ENCODE results near the gene ALDOC.

The ALDOC gene

DNA sequence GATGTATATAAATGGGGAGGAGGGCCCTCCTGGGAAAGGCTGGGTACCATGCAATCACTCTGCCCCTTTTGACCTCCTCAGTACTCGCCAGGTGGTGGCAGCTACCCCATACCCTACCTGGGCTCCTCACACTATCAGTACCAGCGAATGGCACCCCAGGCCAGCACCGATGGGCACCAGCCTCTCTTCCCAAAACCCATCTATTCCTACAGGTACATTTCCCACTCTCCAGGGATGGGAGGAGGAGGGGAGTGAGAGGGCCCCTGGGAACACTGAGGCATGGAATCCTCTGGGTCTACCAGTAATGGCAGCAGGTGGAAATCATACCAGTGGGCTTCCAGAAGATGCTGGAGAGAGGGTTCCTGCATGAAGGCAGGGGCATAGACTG lies 47.7 kb downstream of the ALDOC start:
- no peak overlapping the region for H3K4me3 ChIP-seq (ENCODE audit: low read length)
- DNase-seq (ENCODE audit: low read depth) = no peak
- no peak for TF ChIP-seq CTCF (conservative IDR thresholded peaks at IDR 0.05; ENCODE audit: low read length)

DNA sequence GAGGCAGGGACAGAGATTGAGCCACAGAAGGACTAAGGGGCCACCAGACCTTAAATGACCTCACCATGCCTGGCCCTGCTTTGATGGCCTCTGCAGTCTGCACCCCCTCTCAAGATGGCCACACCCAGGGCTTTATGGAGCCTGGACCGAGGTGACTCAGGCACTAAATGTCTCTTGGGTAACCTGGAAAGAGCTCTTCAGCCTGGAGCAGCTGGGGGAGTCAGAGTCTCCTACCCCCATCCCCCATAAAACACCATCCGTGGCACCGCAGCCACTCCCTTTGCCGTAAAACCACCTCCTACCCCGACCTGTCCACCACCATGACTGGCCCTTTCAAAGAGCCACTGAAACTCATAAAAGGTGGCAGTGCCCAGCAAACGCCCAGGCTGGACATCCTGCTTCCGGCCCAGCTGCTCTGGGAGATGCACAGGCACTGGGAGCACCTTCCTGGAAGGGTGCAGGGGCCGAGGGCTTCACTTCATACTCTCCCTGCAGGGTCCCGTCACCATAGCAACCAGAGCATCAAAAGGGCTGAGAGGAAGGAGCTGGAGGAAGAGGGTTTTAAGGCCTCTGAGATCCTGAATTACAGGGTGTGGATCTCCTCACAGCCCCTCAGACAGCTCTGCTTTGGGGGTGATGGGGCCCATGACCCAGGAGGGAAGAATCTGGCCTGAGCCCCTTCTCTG lies 48.2 kb downstream of the ALDOC start:
- DNase-seq (ENCODE audit: low read depth) = peak; percentile 21
- TF ChIP-seq CTCF (conservative IDR thresholded peaks at IDR 0.05; ENCODE audit: low read length) = no peak
- H3K4me3 ChIP-seq (ENCODE audit: low read length) = no peak overlapping the region

DNA sequence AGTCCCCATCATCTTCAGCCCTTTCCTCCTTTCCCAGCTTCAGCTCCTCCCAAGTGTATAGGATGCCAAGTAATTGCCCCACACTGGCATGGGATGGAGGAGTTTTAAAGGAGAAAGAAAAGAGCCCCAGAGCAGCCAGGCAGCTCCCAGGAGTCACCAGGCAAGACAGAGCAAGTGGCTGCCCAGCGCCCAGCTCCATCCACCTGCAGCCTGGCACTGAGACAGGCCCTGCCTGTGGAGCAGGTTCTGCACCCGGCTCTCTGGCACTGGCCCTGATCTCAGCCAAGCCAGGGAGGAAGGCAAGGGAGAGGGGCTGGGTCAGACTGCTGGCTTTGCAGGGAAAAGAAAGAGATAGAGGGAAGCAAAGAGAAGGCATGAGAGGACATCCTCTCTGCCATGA lies 48.8 kb downstream of the ALDOC start:
- TF ChIP-seq CTCF (conservative IDR thresholded peaks at IDR 0.05; ENCODE audit: low read length) = no peak
- DNase-seq (ENCODE audit: low read depth) = no peak
- no peak overlapping the region for H3K4me3 ChIP-seq (ENCODE audit: low read length)

GRCh38 chr17:28527181-28527681 lies 49.5 kb downstream of the ALDOC start:
- no peak overlapping the region for H3K4me3 ChIP-seq (ENCODE audit: low read length)
- no peak for DNase-seq (ENCODE audit: low read depth)
- no peak for TF ChIP-seq CTCF (conservative IDR thresholded peaks at IDR 0.05; ENCODE audit: low read length)

GRCh38 chr17:28526381-28526780 lies 50.3 kb downstream of the ALDOC start:
- TF ChIP-seq CTCF (conservative IDR thresholded peaks at IDR 0.05; ENCODE audit: low read length) = no peak
- DNase-seq (ENCODE audit: low read depth) = no peak
- H3K4me3 ChIP-seq (ENCODE audit: low read length) = no peak overlapping the region

DNA sequence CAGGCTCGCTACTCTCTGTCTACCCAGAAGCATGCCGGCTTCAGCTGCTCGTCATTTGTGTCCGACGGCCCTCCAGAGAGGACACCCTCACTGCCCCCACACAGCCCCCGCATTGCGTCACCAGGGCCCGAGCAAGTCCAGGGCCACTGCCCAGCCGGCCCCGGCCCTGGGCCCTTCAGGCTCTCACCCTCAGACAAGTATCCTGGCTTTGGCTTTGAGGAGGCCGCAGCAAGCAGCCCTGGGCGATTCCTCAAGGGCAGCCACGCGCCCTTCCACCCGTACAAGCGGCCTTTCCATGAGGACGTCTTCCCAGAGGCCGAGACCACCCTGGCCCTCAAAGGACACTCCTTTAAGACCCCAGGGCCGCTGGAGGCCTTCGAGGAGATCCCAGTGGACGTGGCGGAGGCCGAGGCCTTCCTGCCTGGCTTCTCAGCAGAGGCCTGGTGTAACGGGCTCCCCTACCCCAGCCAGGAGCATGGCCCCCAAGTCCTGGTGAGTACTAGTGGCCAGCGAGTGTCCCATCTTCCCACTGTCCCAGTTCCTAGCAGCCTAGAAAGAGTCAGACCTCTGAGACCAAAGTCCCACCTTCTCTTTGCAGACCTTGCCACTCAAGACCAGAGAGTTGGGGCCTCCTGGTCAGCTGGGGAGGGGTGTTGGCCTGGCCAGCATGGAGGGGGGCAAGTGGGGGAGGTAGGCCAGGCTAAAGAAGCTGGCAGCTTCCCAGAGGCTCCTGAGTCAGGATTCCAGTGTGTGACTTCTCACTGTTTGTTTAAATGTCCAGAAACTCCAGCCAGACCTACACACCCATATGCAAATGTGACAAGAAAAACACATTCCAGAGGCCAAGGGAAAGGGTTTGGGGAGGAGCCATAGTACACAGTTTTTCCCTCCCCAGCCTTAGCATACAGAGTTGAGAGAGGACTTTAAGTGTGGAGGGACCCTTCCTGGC lies 51.9 kb downstream of the ALDOC start:
- peak; percentile 39 for DNase-seq (ENCODE audit: low read depth)
- TF ChIP-seq CTCF (conservative IDR thresholded peaks at IDR 0.05; ENCODE audit: low read length) = no peak
- no peak overlapping the region for H3K4me3 ChIP-seq (ENCODE audit: low read length)
